ENCODE measurements around the gene TBX2.

Gene TBX2

DNA sequence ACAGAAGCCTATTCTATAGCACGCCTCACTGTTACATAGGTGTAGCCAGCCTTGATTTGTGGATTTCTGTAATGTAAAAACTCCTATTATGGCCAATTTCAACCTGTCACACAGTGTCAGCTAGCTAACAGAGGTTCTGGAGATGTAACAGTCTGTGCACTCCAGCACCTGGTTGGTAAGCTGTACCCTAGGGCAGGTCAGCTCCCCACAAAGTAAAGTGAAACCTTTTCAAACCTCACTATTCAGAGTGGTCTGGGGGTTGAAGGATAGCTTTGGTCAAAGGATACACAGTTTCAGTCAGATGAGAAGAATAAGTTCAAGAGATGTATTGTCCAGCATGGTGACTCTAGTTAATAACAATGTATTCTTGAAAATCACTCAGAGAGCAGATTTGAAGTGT lies 28.5 kb upstream of the TBX2 start (continued):
- TF ChIP-seq, protein P1, sequence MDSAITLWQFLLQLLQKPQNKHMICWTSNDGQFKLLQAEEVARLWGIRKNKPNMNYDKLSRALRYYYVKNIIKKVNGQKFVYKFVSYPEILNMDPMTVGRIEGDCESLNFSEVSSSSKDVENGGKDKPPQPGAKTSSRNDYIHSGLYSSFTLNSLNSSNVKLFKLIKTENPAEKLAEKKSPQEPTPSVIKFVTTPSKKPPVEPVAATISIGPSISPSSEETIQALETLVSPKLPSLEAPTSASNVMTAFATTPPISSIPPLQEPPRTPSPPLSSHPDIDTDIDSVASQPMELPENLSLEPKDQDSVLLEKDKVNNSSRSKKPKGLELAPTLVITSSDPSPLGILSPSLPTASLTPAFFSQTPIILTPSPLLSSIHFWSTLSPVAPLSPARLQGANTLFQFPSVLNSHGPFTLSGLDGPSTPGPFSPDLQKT (IDR thresholded peaks at IDR 0.05; ENCODE audit: borderline replicate concordance, low read depth, low read length) = no peak
- TF ChIP-seq ZNF560 (tag by site-specific recombination; IDR thresholded peaks at IDR 0.05; ENCODE audit: borderline replicate concordance) (no peak), ZNF214 (tag by site-specific recombination; IDR thresholded peaks at IDR 0.05; ENCODE audit: borderline replicate concordance) (no peak), ZNF302 (tag by site-specific recombination; IDR thresholded peaks at IDR 0.05; ENCODE audit: low read depth) (no peak)
- TF ChIP-seq, protein P2, sequence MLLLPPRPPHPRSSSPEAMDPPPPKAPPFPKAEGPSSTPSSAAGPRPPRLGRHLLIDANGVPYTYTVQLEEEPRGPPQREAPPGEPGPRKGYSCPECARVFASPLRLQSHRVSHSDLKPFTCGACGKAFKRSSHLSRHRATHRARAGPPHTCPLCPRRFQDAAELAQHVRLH (tag by site-specific recombination; IDR thresholded peaks at IDR 0.05) = no peak

DNA sequence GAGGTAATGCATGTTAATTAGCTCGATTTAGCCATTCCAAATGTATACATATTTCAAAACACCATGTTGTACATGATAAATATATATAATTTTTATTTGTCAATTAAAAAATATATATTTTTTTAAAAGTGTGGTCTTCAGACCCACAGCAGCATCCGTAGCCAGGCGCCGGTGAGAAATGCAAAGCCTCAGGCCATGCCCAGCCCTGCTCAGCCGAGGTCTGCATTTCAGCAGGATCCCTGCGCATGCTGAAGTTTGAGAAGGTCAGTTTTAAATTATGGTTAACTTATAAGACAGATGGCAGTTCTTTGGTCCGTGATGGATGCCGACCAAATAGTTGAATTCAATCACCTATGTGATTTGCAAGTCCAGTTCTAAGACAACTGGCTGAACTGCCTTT lies 28.0 kb upstream of the TBX2 start:
- H3K4me3 ChIP-seq (ENCODE audit: low read depth, low read length) = no peak overlapping the region
- H3K36me3 ChIP-seq (ENCODE audit: control insufficient read depth in 2 of 2, insufficient read depth in 1 of 2, low read length in 2 of 2) = no peaks in the 10 kb centered on the region
- H3K9me3 ChIP-seq (ENCODE audit: control insufficient read depth, insufficient read depth, low read depth, low read length) = no peaks in the 10 kb centered on the region
- no peak overlapping the region for H3K27ac ChIP-seq (ENCODE audit: extremely low read depth, low read depth, low read length)
- ChIA-PET CTCF (interaction anchor here (0.6 to 2.1 kb wide), 3 partner anchors 18 to 224 kb away, joined by 3 to 8 read pairs (median 3); no protein-coding TSS in a partner anchor), POLR2A (no interaction called here)
- no peaks in the 10 kb centered on the region for H3K4me1 ChIP-seq (ENCODE audit: control insufficient read depth, insufficient read depth, low read length)
- TF ChIP-seq ZBTB20 (tag by site-specific recombination; IDR thresholded peaks at IDR 0.05) (no peak), SP7 (tag by site-specific recombination; IDR thresholded peaks at IDR 0.05) (no peak), ZNF473 (tag by site-specific recombination; IDR thresholded peaks at IDR 0.05) (no peak), ZBTB8A (tag by site-specific recombination; IDR thresholded peaks at IDR 0.05) (no peak), FEZF1 (tag by site-specific recombination; IDR thresholded peaks at IDR 0.05) (no peak), ZNF404 (tag by site-specific recombination; IDR thresholded peaks at IDR 0.05) (no peak), OVOL3 (tag by site-specific recombination; IDR thresholded peaks at IDR 0.05) (no peak), SETDB1 (IDR thresholded peaks at IDR 0.05; ENCODE audit: insufficient read length, low read length) (no peak), ZXDB (tag by site-specific recombination; IDR thresholded peaks at IDR 0.05) (no peak), ZNF23 (tag by site-specific recombination; IDR thresholded peaks at IDR 0.05; ENCODE audit: borderline replicate concordance) (no peak), ZNF121 (tag by site-specific recombination; IDR thresholded peaks at IDR 0.05) (no peak), ZNF785 (tag by site-specific recombination; IDR thresholded peaks at IDR 0.05) (no peak), ZNF2 (tag by site-specific recombination; IDR thresholded peaks at IDR 0.05) (no peak), ZFP41 (tag by site-specific recombination; IDR thresholded peaks at IDR 0.05; ENCODE audit: borderline replicate concordance) (no peak)
- TF ChIP-seq, protein P3, sequence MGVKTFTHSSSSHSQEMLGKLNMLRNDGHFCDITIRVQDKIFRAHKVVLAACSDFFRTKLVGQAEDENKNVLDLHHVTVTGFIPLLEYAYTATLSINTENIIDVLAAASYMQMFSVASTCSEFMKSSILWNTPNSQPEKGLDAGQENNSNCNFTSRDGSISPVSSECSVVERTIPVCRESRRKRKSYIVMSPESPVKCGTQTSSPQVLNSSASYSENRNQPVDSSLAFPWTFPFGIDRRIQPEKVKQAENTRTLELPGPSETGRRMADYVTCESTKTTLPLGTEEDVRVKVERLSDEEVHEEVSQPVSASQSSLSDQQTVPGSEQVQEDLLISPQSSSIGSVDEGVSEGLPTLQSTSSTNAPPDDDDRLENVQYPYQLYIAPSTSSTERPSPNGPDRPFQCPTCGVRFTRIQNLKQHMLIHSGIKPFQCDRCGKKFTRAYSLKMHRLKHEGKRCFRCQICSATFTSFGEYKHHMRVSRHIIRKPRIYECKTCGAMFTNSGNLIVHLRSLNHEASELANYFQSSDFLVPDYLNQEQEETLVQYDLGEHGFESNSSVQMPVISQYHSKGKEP (tag by site-specific recombination; IDR thresholded peaks at IDR 0.05) = no peak
- TF ChIP-seq, protein P4, sequence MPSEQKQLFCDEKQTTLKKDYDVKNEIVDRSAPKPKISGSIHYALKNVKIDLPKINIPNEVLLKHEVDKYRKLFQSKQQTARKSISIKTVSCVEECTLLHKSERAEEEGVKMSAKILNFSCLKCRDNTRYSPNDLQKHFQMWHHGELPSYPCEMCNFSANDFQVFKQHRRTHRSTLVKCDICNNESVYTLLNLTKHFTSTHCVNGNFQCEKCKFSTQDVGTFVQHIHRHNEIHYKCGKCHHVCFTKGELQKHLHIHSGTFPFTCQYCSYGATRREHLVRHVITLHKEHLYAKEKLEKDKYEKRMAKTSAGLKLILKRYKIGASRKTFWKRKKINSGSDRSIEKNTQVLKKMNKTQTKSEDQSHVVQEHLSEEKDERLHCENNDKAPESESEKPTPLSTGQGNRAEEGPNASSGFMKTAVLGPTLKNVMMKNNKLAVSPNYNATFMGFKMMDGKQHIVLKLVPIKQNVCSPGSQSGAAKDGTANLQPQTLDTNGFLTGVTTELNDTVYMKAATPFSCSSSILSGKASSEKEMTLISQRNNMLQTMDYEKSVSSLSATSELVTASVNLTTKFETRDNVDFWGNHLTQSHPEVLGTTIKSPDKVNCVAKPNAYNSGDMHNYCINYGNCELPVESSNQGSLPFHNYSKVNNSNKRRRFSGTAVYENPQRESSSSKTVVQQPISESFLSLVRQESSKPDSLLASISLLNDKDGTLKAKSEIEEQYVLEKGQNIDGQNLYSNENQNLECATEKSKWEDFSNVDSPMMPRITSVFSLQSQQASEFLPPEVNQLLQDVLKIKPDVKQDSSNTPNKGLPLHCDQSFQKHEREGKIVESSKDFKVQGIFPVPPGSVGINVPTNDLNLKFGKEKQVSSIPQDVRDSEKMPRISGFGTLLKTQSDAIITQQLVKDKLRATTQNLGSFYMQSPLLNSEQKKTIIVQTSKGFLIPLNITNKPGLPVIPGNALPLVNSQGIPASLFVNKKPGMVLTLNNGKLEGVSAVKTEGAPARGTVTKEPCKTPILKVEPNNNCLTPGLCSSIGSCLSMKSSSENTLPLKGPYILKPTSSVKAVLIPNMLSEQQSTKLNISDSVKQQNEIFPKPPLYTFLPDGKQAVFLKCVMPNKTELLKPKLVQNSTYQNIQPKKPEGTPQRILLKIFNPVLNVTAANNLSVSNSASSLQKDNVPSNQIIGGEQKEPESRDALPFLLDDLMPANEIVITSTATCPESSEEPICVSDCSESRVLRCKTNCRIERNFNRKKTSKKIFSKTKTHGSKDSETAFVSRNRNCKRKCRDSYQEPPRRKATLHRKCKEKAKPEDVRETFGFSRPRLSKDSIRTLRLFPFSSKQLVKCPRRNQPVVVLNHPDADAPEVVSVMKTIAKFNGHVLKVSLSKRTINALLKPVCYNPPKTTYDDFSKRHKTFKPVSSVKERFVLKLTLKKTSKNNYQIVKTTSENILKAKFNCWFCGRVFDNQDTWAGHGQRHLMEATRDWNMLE (tag by site-specific recombination; conservative IDR thresholded peaks at IDR 0.05; ENCODE audit: low read depth) = no peak
- TF ChIP-seq, protein P5, sequence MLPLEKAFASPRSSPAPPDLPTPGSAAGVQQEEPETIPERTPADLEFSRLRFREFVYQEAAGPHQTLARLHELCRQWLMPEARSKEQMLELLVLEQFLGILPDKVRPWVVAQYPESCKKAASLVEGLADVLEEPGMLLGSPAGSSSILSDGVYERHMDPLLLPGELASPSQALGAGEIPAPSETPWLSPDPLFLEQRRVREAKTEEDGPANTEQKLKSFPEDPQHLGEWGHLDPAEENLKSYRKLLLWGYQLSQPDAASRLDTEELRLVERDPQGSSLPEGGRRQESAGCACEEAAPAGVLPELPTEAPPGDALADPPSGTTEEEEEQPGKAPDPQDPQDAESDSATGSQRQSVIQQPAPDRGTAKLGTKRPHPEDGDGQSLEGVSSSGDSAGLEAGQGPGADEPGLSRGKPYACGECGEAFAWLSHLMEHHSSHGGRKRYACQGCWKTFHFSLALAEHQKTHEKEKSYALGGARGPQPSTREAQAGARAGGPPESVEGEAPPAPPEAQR (tag by site-specific recombination; IDR thresholded peaks at IDR 0.05) = no peak
- TF ChIP-seq, protein P6, sequence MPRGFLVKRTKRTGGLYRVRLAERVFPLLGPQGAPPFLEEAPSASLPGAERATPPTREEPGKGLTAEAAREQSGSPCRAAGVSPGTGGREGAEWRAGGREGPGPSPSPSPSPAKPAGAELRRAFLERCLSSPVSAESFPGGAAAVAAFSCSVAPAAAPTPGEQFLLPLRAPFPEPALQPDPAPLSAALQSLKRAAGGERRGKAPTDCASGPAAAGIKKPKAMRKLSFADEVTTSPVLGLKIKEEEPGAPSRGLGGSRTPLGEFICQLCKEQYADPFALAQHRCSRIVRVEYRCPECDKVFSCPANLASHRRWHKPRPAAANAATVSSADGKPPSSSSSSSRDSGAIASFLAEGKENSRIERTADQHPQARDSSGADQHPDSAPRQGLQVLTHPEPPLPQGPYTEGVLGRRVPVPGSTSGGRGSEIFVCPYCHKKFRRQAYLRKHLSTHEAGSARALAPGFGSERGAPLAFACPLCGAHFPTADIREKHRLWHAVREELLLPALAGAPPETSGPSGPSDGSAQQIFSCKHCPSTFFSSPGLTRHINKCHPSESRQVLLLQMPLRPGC (tag by site-specific recombination; IDR thresholded peaks at IDR 0.05) = no peak
- TF ChIP-seq, protein P7, sequence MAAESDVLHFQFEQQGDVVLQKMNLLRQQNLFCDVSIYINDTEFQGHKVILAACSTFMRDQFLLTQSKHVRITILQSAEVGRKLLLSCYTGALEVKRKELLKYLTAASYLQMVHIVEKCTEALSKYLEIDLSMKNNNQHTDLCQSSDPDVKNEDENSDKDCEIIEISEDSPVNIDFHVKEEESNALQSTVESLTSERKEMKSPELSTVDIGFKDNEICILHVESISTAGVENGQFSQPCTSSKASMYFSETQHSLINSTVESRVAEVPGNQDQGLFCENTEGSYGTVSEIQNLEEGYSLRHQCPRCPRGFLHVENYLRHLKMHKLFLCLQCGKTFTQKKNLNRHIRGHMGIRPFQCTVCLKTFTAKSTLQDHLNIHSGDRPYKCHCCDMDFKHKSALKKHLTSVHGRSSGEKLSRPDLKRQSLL (tag by site-specific recombination; IDR thresholded peaks at IDR 0.05) = no peak
